Peyer's patch (tissue), 4 donors: ENCODE measurements around the gene RFX2.

ENCODE experiments used
- POLR2A ChIP-seq, 2 donors: fragments of 450-650 bp; IDR thresholded peaks; one replicate each; pipeline ENCODE4 v1.5.1; 2017; ENCODE audit warnings: antibody characterized with exemption in 2 of 2, mild to moderate bottlenecking in 2 of 2, moderate library complexity in 2 of 2
- TF ChIP-seq, protein P1 (sequence below), 6 experiments: fragments of 450-650 bp in 4 of 6; fragments of 200-600 bp in 2 of 6; sonication (generic) in 1 of 6; IDR thresholded peaks; one replicate each; pipeline ENCODE4 v1.5.1; 2017 to 2019; ENCODE audit warnings: antibody characterized with exemption in 6 of 6, mild to moderate bottlenecking in 3 of 6, moderate library complexity in 1 of 6

DNA sequence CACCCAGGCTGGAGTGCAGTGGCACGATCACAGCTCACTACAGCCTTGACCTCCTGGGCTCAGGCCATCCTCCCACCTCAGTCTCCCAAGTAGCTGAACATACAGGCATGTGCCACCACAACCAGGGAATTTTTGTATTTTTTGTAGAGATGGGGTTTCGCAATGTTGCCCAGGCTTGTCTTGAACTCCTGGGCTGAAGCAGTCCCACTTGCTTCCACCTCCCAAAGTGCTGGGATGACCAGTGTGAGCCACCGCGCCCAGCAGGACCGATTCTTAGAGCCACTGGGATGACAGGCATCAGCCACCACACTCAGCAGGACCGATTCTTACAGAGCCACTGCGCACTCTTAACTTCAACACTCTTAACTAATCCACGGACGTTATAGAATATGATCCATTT lies 77.5 kb downstream of the RFX2 start:
- TF ChIP-seq, protein P1, sequence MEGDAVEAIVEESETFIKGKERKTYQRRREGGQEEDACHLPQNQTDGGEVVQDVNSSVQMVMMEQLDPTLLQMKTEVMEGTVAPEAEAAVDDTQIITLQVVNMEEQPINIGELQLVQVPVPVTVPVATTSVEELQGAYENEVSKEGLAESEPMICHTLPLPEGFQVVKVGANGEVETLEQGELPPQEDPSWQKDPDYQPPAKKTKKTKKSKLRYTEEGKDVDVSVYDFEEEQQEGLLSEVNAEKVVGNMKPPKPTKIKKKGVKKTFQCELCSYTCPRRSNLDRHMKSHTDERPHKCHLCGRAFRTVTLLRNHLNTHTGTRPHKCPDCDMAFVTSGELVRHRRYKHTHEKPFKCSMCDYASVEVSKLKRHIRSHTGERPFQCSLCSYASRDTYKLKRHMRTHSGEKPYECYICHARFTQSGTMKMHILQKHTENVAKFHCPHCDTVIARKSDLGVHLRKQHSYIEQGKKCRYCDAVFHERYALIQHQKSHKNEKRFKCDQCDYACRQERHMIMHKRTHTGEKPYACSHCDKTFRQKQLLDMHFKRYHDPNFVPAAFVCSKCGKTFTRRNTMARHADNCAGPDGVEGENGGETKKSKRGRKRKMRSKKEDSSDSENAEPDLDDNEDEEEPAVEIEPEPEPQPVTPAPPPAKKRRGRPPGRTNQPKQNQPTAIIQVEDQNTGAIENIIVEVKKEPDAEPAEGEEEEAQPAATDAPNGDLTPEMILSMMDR (IDR thresholded peaks at IDR 0.05) = no peak
- TF ChIP-seq POLR2A (IDR thresholded peaks at IDR 0.05) = no peak
